Measurements from ENCODE around the gene ALDH1L2. TPM values are rescaled to one million over a fixed set of nuclear protein-coding genes. Genes with fewer than 3 reads are reported as not detected.

ALDH1L2 gene
- polyA plus RNA-seq, 2 of the 4 experiments (the other 2 are of a cell fraction): 2.4 to 28.1 TPM

- TF ChIP-seq, protein P1, sequence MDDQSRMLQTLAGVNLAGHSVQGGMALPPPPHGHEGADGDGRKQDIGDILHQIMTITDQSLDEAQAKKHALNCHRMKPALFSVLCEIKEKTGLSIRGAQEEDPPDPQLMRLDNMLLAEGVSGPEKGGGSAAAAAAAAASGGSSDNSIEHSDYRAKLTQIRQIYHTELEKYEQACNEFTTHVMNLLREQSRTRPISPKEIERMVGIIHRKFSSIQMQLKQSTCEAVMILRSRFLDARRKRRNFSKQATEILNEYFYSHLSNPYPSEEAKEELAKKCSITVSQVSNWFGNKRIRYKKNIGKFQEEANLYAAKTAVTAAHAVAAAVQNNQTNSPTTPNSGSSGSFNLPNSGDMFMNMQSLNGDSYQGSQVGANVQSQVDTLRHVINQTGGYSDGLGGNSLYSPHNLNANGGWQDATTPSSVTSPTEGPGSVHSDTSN (IDR thresholded peaks at IDR 0.05): no peak
- TF ChIP-seq HEYL (CRISPR knock-in tag; IDR thresholded peaks at IDR 0.05) (no peak), NR3C1 (IDR thresholded peaks at IDR 0.05) (no peak), POLR2A (IDR thresholded peaks at IDR 0.05; ENCODE audit: low read length) (no peak), SMC3 (IDR thresholded peaks at IDR 0.05) (no peak)
- TF ChIP-seq, protein P2, sequence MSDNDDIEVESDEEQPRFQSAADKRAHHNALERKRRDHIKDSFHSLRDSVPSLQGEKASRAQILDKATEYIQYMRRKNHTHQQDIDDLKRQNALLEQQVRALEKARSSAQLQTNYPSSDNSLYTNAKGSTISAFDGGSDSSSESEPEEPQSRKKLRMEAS (IDR thresholded peaks at IDR 0.05): no peak
Observed at GRCh38 chr12:105089817-105090216, 5.6 kb upstream of the ALDH1L2 start (continued).

- ATAC-seq (no peak), DNase-seq (ENCODE audit: low read depth in 1 of 2, low spot score in 1 of 2) (no peak), FAIRE-seq (no peak)
- Histone ChIP-seq H3K4me3 (no peak overlapping the region), H3K4me1 (0 out of 3 replicates have a peak, but pooled peaks cover 6% of the 10 kb centered on the region), H3K27ac (no peak overlapping the region), H3K9me3 (peaks cover 3% of the 10 kb centered on the region; the same call in 2 of the 3 replicates), H3K4me2 (no peak overlapping the region)
- TF ChIP-seq HMGXB4 (CRISPR knock-in tag; IDR thresholded peaks at IDR 0.05; ENCODE audit: borderline replicate concordance) (no peak), EP300 (IDR thresholded peaks at IDR 0.05) (no peak), SMC3 (IDR thresholded peaks at IDR 0.05) (no peak), REST (IDR thresholded peaks at IDR 0.05) (no peak), JUN (IDR thresholded peaks at IDR 0.05) (no peak), BCL3 (IDR thresholded peaks at IDR 0.05) (no peak), HDAC2 (IDR thresholded peaks at IDR 0.05) (no peak), FOSL2 (IDR thresholded peaks at IDR 0.05) (no peak), FOSL2 (CRISPR knock-in tag; IDR thresholded peaks at IDR 0.05) (no peak), ESRRA (IDR thresholded peaks at IDR 0.05; ENCODE audit: borderline replicate concordance, low read length) (no peak), FOSB (CRISPR knock-in tag; IDR thresholded peaks at IDR 0.05) (no peak), GATA3 (IDR thresholded peaks at IDR 0.05; ENCODE audit: borderline replicate concordance) (no peak), ZC3H11A (IDR thresholded peaks at IDR 0.05) (no peak), CHD4 (IDR thresholded peaks at IDR 0.05; ENCODE audit: borderline replicate concordance) (no peak), ZNF302 (CRISPR knock-in tag; IDR thresholded peaks at IDR 0.05) (no peak), CBX8 (IDR thresholded peaks at IDR 0.05) (no peak), MYC (IDR thresholded peaks at IDR 0.05; ENCODE audit: borderline replicate concordance, low read length) (no peak)
- ChIA-PET CTCF (interaction anchor here (1.0 to 1.2 kb wide), 2 partner anchors 17 to 22 kb away, joined by 3 read pairs; partner anchors contain the start of gene WASHC4), POLR2A (no interaction called here)
- 90% methylated on average over 6 of the region's 6 CpGs for WGBS (ENCODE audit: missing lambda C conversion rate)
Observed at GRCh38 chr12:105085501-105085900, 1.2 kb upstream of the ALDH1L2 start.
